ENCODE results near the gene PALLD.
"Not testable (repeated sequence)": the region's sequence is repeated elsewhere in the genome, so short reads cannot be mapped to it uniquely, and the experiment has no call there.

Gene PALLD

DNA sequence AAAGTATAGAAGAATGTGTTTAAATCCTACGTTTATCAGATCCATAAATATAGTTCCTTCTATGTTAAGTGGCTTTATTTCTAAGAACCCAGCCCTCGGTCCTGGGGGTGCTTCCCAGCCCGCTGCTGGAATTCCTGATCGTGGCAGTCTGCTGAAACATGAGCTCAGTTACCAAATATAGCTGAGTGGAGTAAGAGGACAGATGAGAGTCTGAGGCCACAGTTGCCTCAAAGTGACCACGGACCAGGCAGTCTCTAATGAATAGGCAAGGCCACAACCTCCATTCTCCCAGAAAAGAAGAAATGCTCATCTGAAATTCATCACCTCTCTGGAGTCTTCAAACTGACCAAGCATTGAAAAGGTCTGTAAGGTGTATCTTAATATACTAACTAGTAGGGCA is at the start of gene PALLD:
Gene PALLD, plus strand, starts transcription at position 219 of the 400 bp plus-strand sequence.
- DNase-seq (ENCODE audit: low spot score) = no peak

DNA sequence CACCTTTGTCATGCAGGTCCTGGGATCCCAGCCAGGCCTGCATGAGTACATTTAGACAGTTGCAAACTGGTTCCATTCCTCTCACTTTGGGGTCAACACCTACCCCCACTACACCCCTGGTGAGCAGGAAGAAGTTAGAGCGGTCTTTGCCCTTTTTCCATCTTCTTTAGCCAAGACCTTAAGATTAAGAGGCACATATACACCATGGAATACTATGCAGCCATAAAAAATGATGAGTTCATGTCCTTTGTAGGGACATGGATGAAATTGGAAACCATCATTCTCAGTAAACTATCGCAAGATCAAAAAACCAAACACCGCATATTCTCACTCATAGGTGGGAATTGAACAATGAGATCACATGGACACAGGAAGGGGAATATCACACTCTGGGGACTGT is 47.8 kb upstream of the PALLD start:
- DNase-seq (ENCODE audit: low spot score) = not testable (repeated sequence)

DNA sequence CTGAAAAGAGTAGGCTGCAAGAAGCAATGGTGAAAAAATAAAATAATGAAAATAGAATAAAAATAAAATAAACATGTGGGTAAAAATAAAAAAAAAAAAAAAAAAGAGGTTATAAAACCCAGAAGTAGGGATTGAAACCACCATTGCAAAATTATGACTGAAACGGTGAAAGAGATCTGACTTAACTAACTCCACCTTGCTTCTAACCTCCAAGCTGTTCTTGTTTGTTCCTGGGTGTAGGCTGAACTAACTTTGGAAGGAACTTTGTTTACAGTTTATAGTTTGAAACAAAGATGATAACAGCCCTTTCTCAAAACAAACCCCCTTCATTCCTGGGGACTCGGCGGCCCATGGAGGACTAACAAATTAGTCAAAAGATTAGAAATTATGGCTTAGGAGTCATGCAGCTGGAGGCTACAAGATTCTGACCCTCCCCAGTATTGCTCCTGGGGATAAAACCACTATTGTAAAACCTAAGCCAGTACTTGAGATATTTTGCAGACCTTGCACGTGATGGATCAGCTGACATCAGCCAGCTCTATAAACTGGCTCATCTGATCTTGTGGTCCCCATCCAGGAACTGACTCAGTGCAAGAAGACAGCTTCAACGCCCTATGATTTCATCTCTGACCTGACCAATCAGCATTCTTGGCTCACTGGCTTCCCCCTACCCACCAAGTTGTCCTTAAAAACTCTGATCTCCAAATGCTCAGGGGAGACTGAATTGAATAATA is 47.0 kb upstream of the PALLD start:
- DNase-seq (ENCODE audit: low spot score) = no peak

- no peak for DNase-seq (ENCODE audit: low spot score)
Observed at GRCh38 chr4:168451331-168451730, 45.5 kb upstream of the PALLD start.

DNA sequence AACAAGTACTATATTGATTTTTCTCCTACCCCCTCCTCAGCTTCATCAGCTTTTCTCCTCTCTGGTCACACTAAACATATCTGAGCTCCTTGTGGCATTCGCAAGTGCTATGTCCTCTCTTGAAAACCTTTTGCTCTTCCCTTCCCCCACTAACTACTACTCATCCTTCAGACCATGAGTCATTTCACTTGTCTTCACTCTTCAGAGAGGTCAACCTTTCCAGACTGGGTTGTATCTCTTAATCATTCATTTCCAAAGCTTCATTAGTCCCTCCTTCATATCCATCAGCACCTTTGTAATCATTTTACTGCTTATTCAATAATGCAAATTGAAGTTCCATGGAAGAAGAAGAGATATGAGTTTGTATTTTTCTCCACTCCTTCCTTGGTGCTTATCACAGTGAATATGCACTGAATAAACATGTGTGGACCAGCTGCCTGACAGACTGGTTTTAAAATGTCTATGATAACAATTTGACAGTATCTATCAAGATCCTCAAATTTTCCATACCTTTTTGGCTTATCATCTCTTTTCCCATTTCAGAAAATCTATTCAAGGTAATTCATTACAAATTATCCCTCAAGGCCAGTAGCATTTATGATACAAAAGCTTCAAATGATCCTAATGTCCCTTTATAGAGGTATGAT is 45.0 kb upstream of the PALLD start:
- no peak for DNase-seq (ENCODE audit: low spot score)

DNA sequence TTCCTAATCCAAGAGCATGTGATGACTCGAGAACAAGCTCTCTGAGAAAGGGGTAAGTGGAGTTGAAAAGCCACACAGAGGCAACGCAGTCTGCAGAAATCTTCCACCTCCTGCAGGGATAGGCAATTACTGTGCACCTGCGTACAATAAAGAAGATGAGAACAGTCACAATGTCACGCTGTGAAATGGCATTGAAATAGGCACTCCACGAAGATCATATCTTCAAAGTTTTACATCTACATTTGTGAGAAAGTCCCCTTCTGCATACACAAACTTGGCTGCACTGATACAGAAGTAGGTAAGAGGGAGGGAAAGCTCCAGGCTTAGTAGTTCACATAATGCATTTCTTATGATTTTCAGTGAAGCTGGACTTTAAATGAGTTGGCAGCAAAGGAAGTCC is 43.7 kb upstream of the PALLD start:
- no peak for DNase-seq (ENCODE audit: low spot score)

DNA sequence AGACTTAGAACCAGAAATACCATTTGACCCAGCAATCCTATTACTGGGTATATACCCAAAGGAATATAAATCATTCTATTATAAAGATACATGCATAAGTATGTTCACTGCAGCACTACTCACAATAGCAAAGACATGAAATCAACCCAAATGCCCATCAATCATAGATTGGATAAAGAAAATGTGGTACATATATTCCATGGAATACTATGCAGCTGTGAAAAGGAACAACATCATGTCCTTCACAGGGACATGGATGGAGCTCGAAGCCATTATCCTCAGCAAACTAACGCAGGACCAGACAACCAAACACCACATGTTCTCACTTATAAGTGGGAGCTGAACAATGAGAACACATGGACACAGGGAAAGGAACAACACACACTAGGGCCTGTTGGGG is 38.6 kb upstream of the PALLD start:
- not testable (repeated sequence) for DNase-seq (ENCODE audit: low spot score)

DNA sequence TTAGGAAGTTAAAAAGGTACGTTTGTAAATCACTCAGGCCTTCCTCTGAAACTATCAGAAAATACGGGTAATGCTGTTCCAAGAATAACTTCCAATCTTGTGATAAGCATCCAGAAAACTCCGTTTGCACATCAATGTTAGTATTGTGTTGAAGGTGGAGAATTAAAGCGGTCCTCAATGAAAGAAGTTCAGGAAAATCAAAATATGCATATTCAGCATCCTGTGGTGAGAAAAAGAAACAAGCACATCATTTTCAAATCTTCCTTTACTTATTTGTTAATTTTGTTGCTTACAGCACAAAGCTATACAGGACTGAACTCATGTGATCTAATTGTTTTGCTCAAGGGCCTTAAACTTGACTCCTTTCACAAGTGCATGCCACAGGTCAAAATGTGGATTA is 35.0 kb upstream of the PALLD start:
- no peak for DNase-seq (ENCODE audit: low spot score)

DNA sequence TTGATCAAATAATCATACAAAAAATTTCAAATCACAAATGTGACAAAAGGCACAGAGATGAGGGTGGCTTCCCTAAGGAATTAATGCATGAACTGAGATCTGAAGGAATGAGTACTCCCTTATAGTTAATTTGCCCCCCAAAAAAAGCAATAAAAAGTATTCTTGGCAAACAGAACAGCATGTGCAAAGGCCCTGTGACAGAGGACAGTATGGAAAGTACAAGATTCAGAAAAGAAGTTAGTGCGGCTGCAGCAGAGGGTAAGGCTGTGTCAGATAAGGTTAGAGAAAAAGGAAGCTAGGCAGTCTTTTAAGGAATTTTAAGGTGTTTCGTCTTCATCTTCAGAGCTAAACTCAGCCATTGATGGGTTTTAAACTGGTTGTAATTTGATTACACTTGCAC is 23.9 kb upstream of the PALLD start:
- no peak for DNase-seq (ENCODE audit: low spot score)

GRCh38 chr4:168474660-168475320 is 22.1 kb upstream of the PALLD start:
- DNase-seq (ENCODE audit: low spot score) = no peak

- DNase-seq (ENCODE audit: low spot score) = no peak
Observed at GRCh38 chr4:168475745-168476144, 21.1 kb upstream of the PALLD start.

GRCh38 chr4:168478868-168479267 is 18.0 kb upstream of the PALLD start:
- DNase-seq (ENCODE audit: low spot score) = no peak

DNA sequence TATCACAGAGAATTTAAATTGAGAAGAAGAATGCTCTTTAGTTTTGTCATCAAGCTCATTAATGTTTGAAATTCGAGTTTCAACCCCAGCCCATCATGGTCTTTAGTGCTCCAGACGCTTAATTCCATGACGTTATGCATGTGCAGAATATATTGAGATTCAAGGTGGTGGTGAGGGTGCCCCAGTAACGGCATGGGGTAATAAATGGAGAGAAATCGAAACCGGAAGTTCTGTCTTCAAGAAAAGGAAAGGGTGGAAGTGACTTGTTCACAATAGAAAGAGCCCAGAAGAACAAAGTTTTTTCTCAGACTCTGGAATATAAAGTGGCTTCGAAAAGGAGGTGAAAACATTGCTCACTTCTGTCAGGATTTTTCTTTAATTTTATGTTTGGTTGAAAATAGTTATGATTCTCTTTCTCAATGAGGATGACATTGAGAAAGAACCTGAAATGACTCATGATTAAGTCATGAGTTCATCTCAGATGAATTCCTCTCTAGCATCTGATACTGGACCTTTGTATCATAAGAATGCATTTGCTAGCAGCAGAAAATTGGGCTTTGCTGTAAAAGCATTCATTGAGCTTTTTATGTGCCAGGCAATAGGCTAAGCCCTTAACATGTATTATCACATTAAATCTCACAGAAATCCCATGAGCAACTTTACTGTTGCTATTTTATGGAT is 15.8 kb upstream of the PALLD start:
- peak; percentile 3 for DNase-seq (ENCODE audit: low spot score)

DNA sequence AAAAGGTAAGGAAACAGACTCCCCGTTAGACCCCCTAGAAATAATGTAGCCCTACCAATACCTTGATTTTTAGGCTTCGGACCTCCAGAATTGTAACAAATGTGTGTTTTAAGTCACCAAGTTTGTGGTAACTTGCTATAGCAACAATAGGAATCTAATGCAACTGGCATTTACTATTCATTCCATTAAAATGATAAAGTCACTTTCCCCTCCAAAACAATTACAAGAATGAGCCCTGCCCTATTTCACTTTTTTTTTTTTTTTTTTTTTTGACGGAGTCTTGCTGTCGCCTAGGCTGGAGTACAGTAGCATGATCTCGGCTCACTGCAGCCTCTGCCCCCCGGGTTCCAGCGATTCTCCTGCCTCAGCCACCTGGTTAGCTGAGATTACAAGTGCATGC is 13.0 kb upstream of the PALLD start:
- DNase-seq (ENCODE audit: low spot score) = no peak

DNA sequence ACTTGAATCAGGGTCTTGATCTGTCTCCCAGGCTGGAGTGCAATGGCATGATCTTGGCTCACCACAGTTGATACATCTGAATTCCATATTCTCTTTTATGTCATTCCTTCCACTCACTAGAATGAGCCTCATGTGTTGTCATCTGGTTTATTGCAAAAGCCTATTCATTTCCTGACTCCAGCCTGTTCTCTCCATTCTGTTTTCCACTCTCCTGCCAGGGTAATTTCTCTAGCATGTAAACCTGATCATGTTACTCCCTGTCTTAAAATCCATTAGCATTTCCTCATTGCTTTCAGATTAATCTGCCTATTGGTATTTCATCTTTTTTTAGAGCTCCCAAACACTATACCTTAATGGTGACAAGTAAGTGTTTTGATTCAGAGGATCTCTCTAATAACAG is 12.2 kb upstream of the PALLD start:
- no peak for DNase-seq (ENCODE audit: low spot score)

DNA sequence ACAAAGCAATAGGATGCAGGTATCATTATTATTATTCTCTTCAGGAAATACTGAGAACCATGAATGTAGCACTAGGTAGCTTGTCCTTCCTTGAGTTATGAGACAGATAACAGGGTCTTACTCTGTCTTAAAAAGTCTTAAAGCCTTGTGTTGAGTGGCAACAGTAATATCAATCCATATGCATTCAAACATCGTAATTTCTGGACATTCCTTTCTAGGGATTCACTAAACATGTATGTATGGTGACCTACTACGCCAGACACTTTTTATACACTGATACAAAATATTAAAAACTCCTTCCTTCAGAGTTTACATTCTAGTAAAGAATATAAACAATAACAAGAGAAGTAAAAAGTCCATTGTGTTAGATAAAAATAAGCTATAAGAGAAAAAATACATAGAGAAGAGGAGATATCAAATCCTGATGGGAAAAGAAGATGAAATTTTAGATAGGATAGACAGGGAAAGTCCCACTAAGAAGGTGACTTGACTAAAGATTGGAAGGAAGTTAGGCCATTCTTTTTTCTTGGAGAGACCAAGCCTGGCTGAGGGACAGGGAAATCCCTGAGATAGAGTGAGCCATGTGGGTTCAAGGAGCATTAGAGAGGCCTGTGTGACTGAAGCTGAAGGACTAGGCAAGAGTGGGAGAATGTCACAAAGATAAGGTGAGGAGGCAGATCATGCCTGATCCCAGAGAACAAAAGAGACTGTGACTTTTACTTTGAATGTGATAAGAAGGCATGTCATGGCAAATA is 11.5 kb upstream of the PALLD start:
- no peak for DNase-seq (ENCODE audit: low spot score)

DNA sequence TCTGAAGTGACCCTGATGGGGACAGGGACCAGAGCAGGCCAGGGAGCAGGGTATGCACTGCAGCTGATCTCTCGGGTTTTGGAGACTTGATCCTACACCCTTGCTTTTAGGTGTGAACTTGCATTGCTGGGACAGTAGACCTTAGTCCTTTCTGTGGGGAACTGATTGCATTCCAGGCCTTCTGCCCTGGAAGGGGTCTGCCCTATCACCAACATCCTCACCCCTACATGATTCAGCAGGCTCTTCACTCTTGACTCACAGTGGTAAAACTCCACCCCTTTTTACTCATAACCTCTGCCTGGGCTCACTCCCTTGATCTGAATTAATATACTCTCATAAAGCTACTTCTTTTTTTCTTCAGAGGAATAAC is 10.0 kb upstream of the PALLD start:
- no peak for DNase-seq (ENCODE audit: low spot score)

DNA sequence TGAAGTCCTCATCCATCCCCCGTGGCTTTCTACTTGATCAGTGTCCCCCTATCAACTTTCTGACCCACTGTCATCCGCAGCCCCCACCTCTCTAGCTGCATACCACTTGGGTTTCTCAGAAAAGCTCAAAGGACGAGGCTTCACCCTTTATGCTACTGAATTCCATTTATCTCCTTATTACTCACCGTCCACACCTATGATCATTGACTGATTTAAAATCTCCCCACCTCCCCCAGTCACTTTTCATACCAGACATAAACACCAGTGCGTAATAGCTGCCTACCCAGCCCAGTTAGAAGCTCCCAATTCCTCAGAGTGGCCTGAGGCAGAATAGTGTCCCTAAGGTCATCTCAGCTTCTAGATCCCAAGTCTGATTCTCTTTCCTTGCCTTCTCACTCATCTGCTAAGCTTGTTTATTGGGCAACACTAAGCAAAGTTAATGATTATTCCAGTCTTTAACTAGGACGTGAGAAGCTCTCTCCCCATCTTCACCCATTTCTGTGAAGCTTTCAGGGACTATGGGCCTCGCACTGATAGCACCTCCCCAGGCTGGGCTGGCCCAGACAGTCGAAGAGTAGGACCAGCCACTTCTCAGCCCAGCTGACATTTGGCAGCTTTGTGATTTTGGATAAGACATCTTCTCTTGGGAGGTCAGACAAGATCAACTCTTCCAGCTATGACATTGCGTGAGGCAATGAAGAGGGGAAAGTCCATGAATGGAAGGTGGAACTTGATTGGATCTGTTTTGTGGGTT is 9.4 kb upstream of the PALLD start:
- no peak for DNase-seq (ENCODE audit: low spot score)

DNA sequence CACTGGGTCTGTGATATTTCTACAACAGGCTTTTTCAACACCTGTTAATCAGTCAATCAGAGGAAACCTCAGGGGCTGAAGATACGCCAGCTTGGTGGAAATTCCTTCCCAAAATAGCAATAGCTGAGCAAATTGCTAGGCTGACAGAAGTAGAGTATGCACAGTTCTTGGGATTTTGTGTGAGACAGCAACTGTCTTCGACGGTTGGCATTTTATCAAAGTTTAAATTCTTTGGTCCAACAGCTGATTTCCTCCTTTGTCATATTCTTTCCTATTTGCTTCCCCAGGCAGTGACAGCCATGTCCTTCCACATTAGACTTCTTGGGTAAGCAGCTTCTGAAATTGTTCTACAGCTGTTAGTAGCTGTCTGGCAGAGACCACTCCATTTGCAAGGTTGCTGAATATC is 8.0 kb upstream of the PALLD start:
- DNase-seq (ENCODE audit: low spot score) = no peak

DNA sequence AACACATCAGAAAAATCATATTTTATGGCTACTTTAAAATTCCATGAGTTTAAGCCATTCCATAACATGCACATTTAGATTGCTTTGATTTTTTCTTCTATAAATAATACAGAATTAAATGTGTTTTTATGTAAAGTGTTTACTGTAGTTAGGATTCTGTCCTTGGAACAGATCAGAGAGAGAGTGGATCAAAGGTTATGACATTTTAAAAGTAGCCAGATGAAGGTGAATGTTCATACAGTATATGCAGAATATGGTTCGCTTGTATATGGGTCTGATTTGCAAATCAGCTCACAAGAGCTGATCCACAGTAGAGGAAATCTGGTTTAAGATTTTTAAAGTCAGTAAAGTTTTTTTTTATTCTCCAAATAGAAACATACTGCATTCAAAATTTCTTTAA is 7.2 kb upstream of the PALLD start:
- no peak for DNase-seq (ENCODE audit: low spot score)

DNA sequence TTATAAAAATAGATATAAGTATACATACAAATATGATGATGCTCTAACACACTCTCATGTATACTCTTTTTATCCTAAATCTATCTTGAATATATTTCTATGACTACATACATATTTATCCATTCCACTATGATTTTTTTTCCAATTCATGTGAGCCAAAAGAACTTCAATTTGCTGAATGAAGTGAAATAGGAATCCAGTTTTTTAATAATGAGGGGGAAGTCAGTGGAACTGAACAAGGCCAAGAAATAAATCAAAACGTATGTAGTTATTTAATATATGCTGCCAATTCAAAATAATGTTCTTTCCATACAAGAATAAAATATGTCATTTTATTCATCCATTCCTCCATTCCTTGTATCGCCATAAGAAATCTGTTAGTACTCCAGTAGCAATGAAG is 6.1 kb upstream of the PALLD start:
- DNase-seq (ENCODE audit: low spot score) = no peak
